ENCODE measurements around the gene CACNA2D3. TPM values are rescaled to one million over a fixed set of nuclear protein-coding genes. Genes with fewer than 3 reads are reported as not detected.

CACNA2D3 gene
- total RNA-seq, 2 experiments from 2014 or later, result not detected

GRCh38 chr3:54705730-54706129 is 583.4 kb downstream of the CACNA2D3 start:
- Histone ChIP-seq H4K20me1 (ENCODE audit: insufficient read depth, low read length) (no peaks in the 10 kb centered on the region), H3K4me2 (ENCODE audit: low read length) (no peak overlapping the region), H3K4me3 (ENCODE audit: low read depth, low read length, poor library complexity, severe bottlenecking) (no peak overlapping the region), H3K27ac (ENCODE audit: low read depth, low read length, poor library complexity, severe bottlenecking) (no peak overlapping the region), H3K9me3 (ENCODE audit: low read length) (no peaks in the 10 kb centered on the region), H2AFZ (ENCODE audit: low read length) (no peak overlapping the region), H3K36me3 (ENCODE audit: insufficient read depth, low read length) (no peaks in the 10 kb centered on the region), H3K4me1 (ENCODE audit: insufficient read depth, low read length, poor library complexity, severe bottlenecking) (no peaks in the 10 kb centered on the region), H3K9me2 (ENCODE audit: insufficient read depth, low read length) (no peaks in the 10 kb centered on the region), H3K79me2 (ENCODE audit: insufficient read depth, low read depth, low read length) (no peaks in the 10 kb centered on the region)
- BruUV-seq (replicated peaks), result no TSS peak
- intact Hi-C loops (cut with micrococcal nuclease; ENCODE audit: unreplicated experiment), result no loop called here
- POLR2A ChIA-PET, result interaction anchor here (0.5 kb wide), 1 partner anchor 45 kb away, joined by 4 read pairs; no protein-coding TSS in a partner anchor
- no peak for TF ChIP-seq CTCF (conservative IDR thresholded peaks at IDR 0.05; ENCODE audit: low read length)
- TF ChIP-seq EZH2phosphoT487 (IDR thresholded peaks at IDR 0.05; ENCODE audit: borderline replicate concordance, low read depth, low read length), result no peak
- DNase-seq (ENCODE audit: low spot score), result no peak
- CTCF ChIA-PET (ENCODE audit: unreplicated experiment), result no interaction called here

GRCh38 chr3:54706738-54707137 is 584.4 kb downstream of the CACNA2D3 start:
- H3K79me2 ChIP-seq (ENCODE audit: insufficient read depth, low read depth, low read length), result no peaks in the 10 kb centered on the region
- no TSS peak for BruUV-seq (replicated peaks)
- no peak overlapping the region for H3K27ac ChIP-seq (ENCODE audit: low read depth, low read length, poor library complexity, severe bottlenecking)
- H3K36me3 ChIP-seq (ENCODE audit: insufficient read depth, low read length), result no peaks in the 10 kb centered on the region
- ChIA-PET POLR2A (no interaction called here), CTCF (ENCODE audit: unreplicated experiment) (no interaction called here)
- H3K9me3 ChIP-seq (ENCODE audit: low read length), result no peaks in the 10 kb centered on the region
- no peak overlapping the region for H3K4me3 ChIP-seq (ENCODE audit: low read depth, low read length, poor library complexity, severe bottlenecking)
- H3K4me1 ChIP-seq (ENCODE audit: insufficient read depth, low read length, poor library complexity, severe bottlenecking), result no peaks in the 10 kb centered on the region
- no peak for DNase-seq (ENCODE audit: low spot score)
- TF ChIP-seq EZH2phosphoT487 (IDR thresholded peaks at IDR 0.05; ENCODE audit: borderline replicate concordance, low read depth, low read length) (no peak), CTCF (conservative IDR thresholded peaks at IDR 0.05; ENCODE audit: low read length) (no peak)
- H4K20me1 ChIP-seq (ENCODE audit: insufficient read depth, low read length), result no peaks in the 10 kb centered on the region
- H3K4me2 ChIP-seq (ENCODE audit: low read length), result no peak overlapping the region
- intact Hi-C loops (cut with micrococcal nuclease; ENCODE audit: unreplicated experiment), result no loop called here
- no peak overlapping the region for H2AFZ ChIP-seq (ENCODE audit: low read length)
- no peaks in the 10 kb centered on the region for H3K9me2 ChIP-seq (ENCODE audit: insufficient read depth, low read length)

GRCh38 chr3:54709785-54710184 is 587.4 kb downstream of the CACNA2D3 start:
- Histone ChIP-seq H3K9me2 (ENCODE audit: insufficient read depth, low read length) (no peaks in the 10 kb centered on the region), H3K79me2 (ENCODE audit: insufficient read depth, low read depth, low read length) (no peaks in the 10 kb centered on the region), H2AFZ (ENCODE audit: low read length) (no peak overlapping the region), H3K4me1 (ENCODE audit: insufficient read depth, low read length, poor library complexity, severe bottlenecking) (no peaks in the 10 kb centered on the region), H4K20me1 (ENCODE audit: insufficient read depth, low read length) (no peaks in the 10 kb centered on the region), H3K36me3 (ENCODE audit: insufficient read depth, low read length) (no peaks in the 10 kb centered on the region), H3K4me2 (ENCODE audit: low read length) (no peak overlapping the region), H3K9me3 (ENCODE audit: low read length) (no peaks in the 10 kb centered on the region), H3K4me3 (ENCODE audit: low read depth, low read length, poor library complexity, severe bottlenecking) (no peak overlapping the region), H3K27ac (ENCODE audit: low read depth, low read length, poor library complexity, severe bottlenecking) (no peak overlapping the region)
- ChIA-PET CTCF (ENCODE audit: unreplicated experiment) (no interaction called here), POLR2A (no interaction called here)
- intact Hi-C loops (cut with micrococcal nuclease; ENCODE audit: unreplicated experiment), result no loop called here
- BruUV-seq (replicated peaks), result no TSS peak
- no peak for TF ChIP-seq EZH2phosphoT487 (IDR thresholded peaks at IDR 0.05; ENCODE audit: borderline replicate concordance, low read depth, low read length)
- TF ChIP-seq CTCF (conservative IDR thresholded peaks at IDR 0.05; ENCODE audit: low read length), result no peak
- no peak for DNase-seq (ENCODE audit: low spot score)
